H1 (cell line): Measurements from ENCODE around the gene TMEM165. TPM values are rescaled to one million over a fixed set of nuclear protein-coding genes. Genes with fewer than 3 reads are reported as not detected.

Source experiments
- BRCA1 ChIP-seq: IDR thresholded peaks from 2 replicates; pipeline ENCODE4 v1.6.1; 2012; ENCODE audit warnings: low read depth, low read length, improper control_type of control experiment
- CBX5 ChIP-seq: fragments of 300-800, 300-1000 bp; sonication (generic); IDR thresholded peaks from 2 replicates; pipeline ENCODE4 v1.7.1; 2016; ENCODE audit warnings: antibody characterized with exemption, low read length, low read depth
- HDAC6 ChIP-seq: IDR thresholded peaks from one replicate; pipeline ENCODE4 v1.7.1; 2012; ENCODE audit warnings: low read depth, mild to moderate bottlenecking, inconsistent platforms, low read length, moderate library complexity
- TAF7 ChIP-seq: optimal IDR thresholded peaks from 2 replicates; pipeline ENCODE3; 2011; ENCODE audit warnings: low read depth, mild to moderate bottlenecking, inconsistent platforms, low read length, moderate library complexity, borderline replicate concordance
- YY1 ChIP-seq: IDR thresholded peaks from 2 replicates; pipeline ENCODE4 v1.6.1; 2011; ENCODE audit warnings: low read depth, mild to moderate bottlenecking, low read length
- polyA plus RNA-seq, 7 experiments: library from polyadenylated mRNA; depleted of rRNA in 3 of 7; stranded (reverse) in 5 of 7; unstranded in 2 of 7; fragments of >200 nt in 5 of 7; fragments of 200-250 nt in 2 of 7; gene quantifications; 1 replicate in 5 of 7; 2 replicates in 1 of 7; 4 replicates in 1 of 7; pipeline versions ENCODE4 v1.2.1 to v1.2.3, GENCODE V29; 2011 to 2013; ENCODE audit warnings: missing spikeins in 2 of 7, mixed read lengths in 2 of 7
- total RNA-seq: library from RNA; stranded (reverse); fragmentation: NEBNext Ultra II Directional; extraction: Animal tissue kit (Norgen Biotek cat#: 25700); gene quantifications from 2 replicates; pipeline ENCODE4 v1.2.1, GENCODE V29; 2021

The TMEM165 gene
- total and polyA plus RNA-seq, 2 of the 8 experiments (the other 6 are each of a cell fraction or from before 2014, with no cell fraction given) = 85.5 to 125 TPM

DNA sequence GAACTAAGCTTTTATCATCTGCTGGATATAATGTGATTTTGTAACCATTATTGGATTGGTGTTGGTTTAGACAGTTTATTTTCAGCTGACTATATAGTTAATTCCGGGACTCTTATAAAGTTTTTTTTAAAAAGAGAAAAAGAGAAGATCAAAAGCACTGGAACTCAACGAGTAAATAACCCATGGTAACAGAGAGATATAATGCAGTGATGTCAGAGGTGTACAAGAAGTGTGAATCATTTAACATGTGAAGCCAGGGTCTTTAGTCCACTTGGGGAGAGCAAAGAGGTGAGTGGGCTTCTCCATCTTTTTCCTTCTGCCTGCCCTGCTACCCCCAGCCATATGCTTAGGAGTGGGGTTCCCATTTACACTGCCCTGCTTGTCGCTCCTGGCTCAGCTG, 3.2 kb downstream of the TMEM165 start (continued):
- TF ChIP-seq BRCA1 (no peak), TAF7 (no peak), YY1 (no peak), HDAC6 (no peak), CBX5 (no peak)
